Measurements from ENCODE around the gene AGL.
"Not testable (repeated sequence)": the region's sequence is repeated elsewhere in the genome, so short reads cannot be mapped to it uniquely, and the experiment has no call there.

AGL gene

GRCh38 chr1:99867682-99868081, 17.5 kb downstream of the AGL start:
- intact Hi-C loops (cut with micrococcal nuclease): no loop called here
- Mint-ChIP-seq H3K9me3 (peaks cover 2% of the 10 kb centered on the region), H3K4me1 (ENCODE audit: low read depth) (no peaks in the 10 kb centered on the region), H3K27me3 (no peaks in the 10 kb centered on the region), H3K36me3 (ENCODE audit: low read depth) (peaks cover 26% of the 10 kb centered on the region), H3K27ac (no peak overlapping the region), H3K4me3 (no peak overlapping the region)

- no peaks in the 10 kb centered on the region for H3K27me3 Mint-ChIP-seq
- intact Hi-C loops (cut with micrococcal nuclease): no loop called here
- no peaks in the 10 kb centered on the region for H3K4me1 Mint-ChIP-seq (ENCODE audit: low read depth)
- H3K4me3 Mint-ChIP-seq: no peak overlapping the region
- no peaks in the 10 kb centered on the region for H3K9me3 Mint-ChIP-seq
- no peak overlapping the region for H3K27ac Mint-ChIP-seq
- peaks cover 11% of the 10 kb centered on the region for H3K36me3 Mint-ChIP-seq (ENCODE audit: low read depth)
Observed at GRCh38 chr1:99869304-99869703, 19.1 kb downstream of the AGL start.

GRCh38 chr1:99869723-99870122, 19.6 kb downstream of the AGL start:
- Mint-ChIP-seq H3K27me3 (no peaks in the 10 kb centered on the region), H3K4me3 (no peak overlapping the region), H3K9me3 (no peaks in the 10 kb centered on the region), H3K27ac (no peak overlapping the region), H3K4me1 (ENCODE audit: low read depth) (no peaks in the 10 kb centered on the region), H3K36me3 (ENCODE audit: low read depth) (peaks cover 8% of the 10 kb centered on the region)
- intact Hi-C loops (cut with micrococcal nuclease): no loop called here

GRCh38 chr1:99872063-99872462, 21.9 kb downstream of the AGL start:
- intact Hi-C loops (cut with micrococcal nuclease): no loop called here
- H3K27me3 Mint-ChIP-seq: no peaks in the 10 kb centered on the region
- no peaks in the 10 kb centered on the region for H3K4me1 Mint-ChIP-seq (ENCODE audit: low read depth)
- H3K27ac Mint-ChIP-seq: no peak overlapping the region
- no peak overlapping the region for H3K4me3 Mint-ChIP-seq
- H3K36me3 Mint-ChIP-seq (ENCODE audit: low read depth): peaks cover 7% of the 10 kb centered on the region
- H3K9me3 Mint-ChIP-seq: no peaks in the 10 kb centered on the region

GRCh38 chr1:99877568-99877967, 27.4 kb downstream of the AGL start:
- H3K27me3 Mint-ChIP-seq: no peaks in the 10 kb centered on the region
- no peaks in the 10 kb centered on the region for H3K4me1 Mint-ChIP-seq (ENCODE audit: low read depth)
- intact Hi-C loops (cut with micrococcal nuclease): no loop called here
- no peaks in the 10 kb centered on the region for H3K9me3 Mint-ChIP-seq
- H3K4me3 Mint-ChIP-seq: no peak overlapping the region
- H3K36me3 Mint-ChIP-seq (ENCODE audit: low read depth): peaks cover 16% of the 10 kb centered on the region
- H3K27ac Mint-ChIP-seq: no peak overlapping the region

GRCh38 chr1:99886179-99886578, 36.0 kb downstream of the AGL start:
- no peak overlapping the region for H3K4me3 Mint-ChIP-seq
- H3K27ac Mint-ChIP-seq: no peak overlapping the region
- no peaks in the 10 kb centered on the region for H3K4me1 Mint-ChIP-seq (ENCODE audit: low read depth)
- peaks cover 49% of the 10 kb centered on the region for H3K36me3 Mint-ChIP-seq (ENCODE audit: low read depth)
- H3K9me3 Mint-ChIP-seq: no peaks in the 10 kb centered on the region
- intact Hi-C loops (cut with micrococcal nuclease): no loop called here
- H3K27me3 Mint-ChIP-seq: no peaks in the 10 kb centered on the region

- intact Hi-C loops (cut with micrococcal nuclease): no loop called here
- Mint-ChIP-seq H3K27me3 (no peaks in the 10 kb centered on the region), H3K4me3 (no peak overlapping the region), H3K4me1 (ENCODE audit: low read depth) (no peaks in the 10 kb centered on the region), H3K36me3 (ENCODE audit: low read depth) (peaks cover 42% of the 10 kb centered on the region), H3K9me3 (no peaks in the 10 kb centered on the region), H3K27ac (no peak overlapping the region)
Observed at GRCh38 chr1:99886841-99887240, 36.7 kb downstream of the AGL start.

GRCh38 chr1:99887890-99888289, 37.7 kb downstream of the AGL start:
- intact Hi-C loops (cut with micrococcal nuclease): no loop called here
- H3K27me3 Mint-ChIP-seq: no peaks in the 10 kb centered on the region
- no peaks in the 10 kb centered on the region for H3K9me3 Mint-ChIP-seq
- H3K36me3 Mint-ChIP-seq (ENCODE audit: low read depth): peaks cover 34% of the 10 kb centered on the region
- no peaks in the 10 kb centered on the region for H3K4me1 Mint-ChIP-seq (ENCODE audit: low read depth)
- H3K4me3 Mint-ChIP-seq: no peak overlapping the region
- H3K27ac Mint-ChIP-seq: no peak overlapping the region

GRCh38 chr1:99891997-99892396, 41.8 kb downstream of the AGL start:
- peaks cover 20% of the 10 kb centered on the region for H3K36me3 Mint-ChIP-seq (ENCODE audit: low read depth)
- H3K4me1 Mint-ChIP-seq (ENCODE audit: low read depth): no peaks in the 10 kb centered on the region
- intact Hi-C loops (cut with micrococcal nuclease): no loop called here
- no peak overlapping the region for H3K4me3 Mint-ChIP-seq
- no peaks in the 10 kb centered on the region for H3K27me3 Mint-ChIP-seq
- no peak overlapping the region for H3K27ac Mint-ChIP-seq
- no peaks in the 10 kb centered on the region for H3K9me3 Mint-ChIP-seq

GRCh38 chr1:99903278-99903677, 53.1 kb downstream of the AGL start:
- H3K4me3 Mint-ChIP-seq; H3K27me3 Mint-ChIP-seq; H3K4me1 Mint-ChIP-seq (ENCODE audit: low read depth); H3K27ac Mint-ChIP-seq; intact Hi-C loops (cut with micrococcal nuclease); H3K9me3 Mint-ChIP-seq: not testable (repeated sequence)
- H3K36me3 Mint-ChIP-seq (ENCODE audit: low read depth): peaks cover 57% of the 10 kb centered on the region

- peaks cover 44% of the 10 kb centered on the region for H3K36me3 Mint-ChIP-seq (ENCODE audit: low read depth)
- H3K27ac Mint-ChIP-seq: no peak overlapping the region
Observed at GRCh38 chr1:99906535-99906934, 56.4 kb downstream of the AGL start.

GRCh38 chr1:99917214-99917613, 67.1 kb downstream of the AGL start:
- no peak overlapping the region for H3K4me3 Mint-ChIP-seq
- H3K4me1 Mint-ChIP-seq (ENCODE audit: low read depth): peaks cover 13% of the 10 kb centered on the region
- H3K36me3 Mint-ChIP-seq (ENCODE audit: low read depth): peaks cover 15% of the 10 kb centered on the region
- no peaks in the 10 kb centered on the region for H3K27me3 Mint-ChIP-seq
- no peak overlapping the region for H3K27ac Mint-ChIP-seq
- intact Hi-C loops (cut with micrococcal nuclease): no loop called here
- no peaks in the 10 kb centered on the region for H3K9me3 Mint-ChIP-seq

More at GRCh38 chr1:99906535-99906934, 56.4 kb downstream of the AGL start:
- intact Hi-C loops (cut with micrococcal nuclease): no loop called here
- H3K4me1 Mint-ChIP-seq (ENCODE audit: low read depth): no peaks in the 10 kb centered on the region
- H3K9me3 Mint-ChIP-seq: peaks cover 9% of the 10 kb centered on the region
- H3K27me3 Mint-ChIP-seq: no peaks in the 10 kb centered on the region
- no peak overlapping the region for H3K4me3 Mint-ChIP-seq

- Mint-ChIP-seq H3K4me1 (ENCODE audit: low read depth) (peaks cover 13% of the 10 kb centered on the region), H3K27me3 (no peaks in the 10 kb centered on the region), H3K36me3 (ENCODE audit: low read depth) (peaks cover 8% of the 10 kb centered on the region), H3K9me3 (no peaks in the 10 kb centered on the region), H3K4me3 (no peak overlapping the region), H3K27ac (no peak overlapping the region)
- intact Hi-C loops (cut with micrococcal nuclease): no loop called here
Observed at GRCh38 chr1:99919220-99919619, 69.1 kb downstream of the AGL start.

GRCh38 chr1:99934801-99935200, 84.6 kb downstream of the AGL start:
- Mint-ChIP-seq H3K27me3 (no peaks in the 10 kb centered on the region), H3K27ac (no peak overlapping the region), H3K4me3 (no peak overlapping the region), H3K36me3 (ENCODE audit: low read depth) (no peaks in the 10 kb centered on the region), H3K9me3 (peaks cover 7% of the 10 kb centered on the region), H3K4me1 (ENCODE audit: low read depth) (no peaks in the 10 kb centered on the region)
- intact Hi-C loops (cut with micrococcal nuclease): no loop called here

- H3K9me3 Mint-ChIP-seq: peaks cover 7% of the 10 kb centered on the region
- H3K4me3 Mint-ChIP-seq: no peak overlapping the region
- H3K27ac Mint-ChIP-seq: no peak overlapping the region
- no peaks in the 10 kb centered on the region for H3K4me1 Mint-ChIP-seq (ENCODE audit: low read depth)
- H3K27me3 Mint-ChIP-seq: no peaks in the 10 kb centered on the region
- intact Hi-C loops (cut with micrococcal nuclease): no loop called here
- H3K36me3 Mint-ChIP-seq (ENCODE audit: low read depth): no peaks in the 10 kb centered on the region
Observed at GRCh38 chr1:99935534-99935933, 85.4 kb downstream of the AGL start.

All from dendritic cell treated with granulocyte-macrophage colony-stimulating factor and Interleukin-4, amounts not matched to agents 40 ng/mL and 50 ng/mL, for 4 days (primary cell).